Stimulated activated CD8-positive, alpha-beta memory T cell treated with anti-CD3 and anti-CD28 coated beads, Interleukin-2, amount 100 ng/mL, for 48 hours (primary cell): ENCODE results near the gene SRSF11.

ENCODE experiments used
- DNase-seq, 2 donors: peaks; one replicate each; pipeline ENCODE4 v3.0.0-alpha.2; 2020; ENCODE audit warnings: low read depth in 2 of 2

Gene SRSF11

GRCh38 chr1:70222716-70223235 is 1.6 kb downstream of the SRSF11 start:
- no peak for DNase-seq

DNA sequence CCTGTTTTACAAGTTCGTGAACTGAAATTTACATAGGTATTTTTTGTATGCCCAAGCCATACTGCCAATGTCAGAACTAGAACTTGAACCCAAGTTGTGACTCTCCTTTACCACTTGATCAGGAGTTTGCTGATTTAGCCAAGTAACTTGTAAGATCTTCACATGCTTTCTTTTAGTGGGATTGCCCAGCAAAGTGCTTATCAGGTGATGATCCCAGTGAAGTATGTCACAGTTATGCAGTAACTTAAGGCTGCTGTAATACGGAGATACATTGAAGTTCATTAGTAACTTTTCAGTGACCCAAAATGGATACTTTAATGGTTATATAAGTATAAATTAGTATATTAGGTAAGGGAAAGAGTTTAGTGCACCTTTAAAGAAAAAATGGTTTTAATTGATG is 3.8 kb downstream of the SRSF11 start:
- no peak for DNase-seq

DNA sequence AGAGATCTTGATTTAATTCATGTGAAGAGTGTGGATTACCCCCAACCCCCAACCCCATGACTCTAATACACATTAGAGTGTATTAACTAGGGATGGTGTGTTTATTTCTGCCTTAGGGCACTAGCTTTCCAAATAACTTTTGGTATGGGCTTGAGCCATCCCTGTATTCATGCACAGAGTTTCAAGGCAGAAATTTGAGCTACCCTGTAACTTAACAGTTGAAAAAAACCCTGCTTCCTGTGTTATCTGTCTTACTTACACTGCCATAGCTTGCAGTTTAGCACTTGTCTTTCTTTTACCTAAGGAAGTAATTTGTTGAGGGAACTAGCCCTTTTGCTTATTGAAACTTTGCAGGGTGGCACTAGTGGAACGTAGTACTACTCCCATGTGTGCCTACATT is 6.3 kb downstream of the SRSF11 start:
- no peak for DNase-seq

DNA sequence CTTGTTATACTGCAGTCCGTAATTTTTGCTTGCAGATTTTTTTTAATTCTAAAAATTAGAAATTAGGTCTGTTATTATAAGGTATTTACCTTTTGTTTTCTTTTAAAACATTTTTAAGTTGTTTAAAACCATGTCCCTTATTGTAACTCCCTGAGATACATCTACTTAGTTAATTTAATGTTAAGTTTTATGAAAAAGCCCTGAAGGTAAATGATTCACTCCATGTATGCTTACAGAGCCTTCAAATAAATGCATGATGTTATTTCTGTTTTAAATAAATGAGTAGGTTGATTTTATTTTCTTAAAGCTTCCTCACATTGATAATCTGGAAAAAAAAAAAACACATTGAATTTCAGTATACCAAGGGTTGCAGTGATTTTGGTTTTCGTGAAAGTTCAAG is 7.5 kb downstream of the SRSF11 start:
- no peak for DNase-seq

- DNase-seq = no peak
Measured at GRCh38 chr1:70231475-70231874, 10.3 kb downstream of the SRSF11 start.

DNA sequence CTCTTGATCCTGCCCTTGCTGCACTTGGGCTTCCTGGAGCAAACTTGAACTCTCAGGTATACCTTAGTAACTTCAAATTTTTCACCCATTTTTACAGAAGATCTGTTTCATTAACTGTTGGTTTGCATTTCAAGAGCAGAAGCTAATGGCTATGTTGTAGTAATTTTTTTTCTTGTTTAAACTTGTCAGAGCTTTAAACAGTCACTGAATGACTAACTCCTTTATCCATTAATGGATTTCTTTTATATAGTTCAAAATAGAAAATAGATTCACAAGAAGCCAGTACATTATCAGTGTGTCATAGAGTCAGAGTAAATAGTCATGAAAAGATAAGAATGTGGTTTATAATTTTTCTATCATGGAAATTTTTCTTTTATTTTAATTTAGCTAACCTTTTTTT is 13.6 kb downstream of the SRSF11 start:
- DNase-seq = no peak

GRCh38 chr1:70239940-70240339 is 18.8 kb downstream of the SRSF11 start:
- DNase-seq = no peak

DNA sequence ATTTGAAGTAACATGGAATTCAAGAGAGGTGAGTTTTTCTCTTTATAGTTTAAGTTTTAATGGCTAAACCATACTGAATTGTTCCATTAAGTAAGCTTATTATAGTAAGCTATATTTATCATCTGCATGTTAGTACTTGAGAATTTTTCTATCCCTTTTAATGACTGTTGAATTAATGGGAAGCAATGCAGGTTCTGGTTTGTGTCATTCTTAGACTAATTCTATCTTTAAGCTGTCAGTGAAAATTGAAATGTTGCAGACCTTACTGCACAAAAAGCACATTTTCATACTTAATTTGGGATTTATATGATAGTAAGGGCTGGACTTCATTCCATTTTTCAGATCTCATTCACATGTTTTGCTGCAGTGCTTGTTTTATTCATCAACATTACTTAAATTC is 25.9 kb downstream of the SRSF11 start:
- no peak for DNase-seq

DNA sequence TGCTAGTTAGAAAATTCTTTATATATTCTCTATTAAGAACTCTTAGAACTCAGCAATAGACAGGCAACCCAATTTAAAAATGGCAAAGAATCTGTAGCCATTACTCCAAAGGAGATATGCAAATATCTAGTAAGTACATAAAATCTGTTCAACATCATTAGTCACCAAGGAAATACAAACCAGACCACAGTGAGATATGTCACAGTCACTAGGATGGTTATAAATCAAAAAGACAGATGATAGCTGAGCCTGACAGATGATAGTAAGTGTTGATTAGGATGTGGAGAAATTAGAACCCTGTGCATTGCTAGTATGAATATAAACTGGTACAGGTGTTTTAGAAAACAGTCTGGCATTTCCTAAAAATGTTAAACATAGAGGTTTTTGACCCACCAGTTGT is 26.6 kb downstream of the SRSF11 start:
- DNase-seq = no peak

DNA sequence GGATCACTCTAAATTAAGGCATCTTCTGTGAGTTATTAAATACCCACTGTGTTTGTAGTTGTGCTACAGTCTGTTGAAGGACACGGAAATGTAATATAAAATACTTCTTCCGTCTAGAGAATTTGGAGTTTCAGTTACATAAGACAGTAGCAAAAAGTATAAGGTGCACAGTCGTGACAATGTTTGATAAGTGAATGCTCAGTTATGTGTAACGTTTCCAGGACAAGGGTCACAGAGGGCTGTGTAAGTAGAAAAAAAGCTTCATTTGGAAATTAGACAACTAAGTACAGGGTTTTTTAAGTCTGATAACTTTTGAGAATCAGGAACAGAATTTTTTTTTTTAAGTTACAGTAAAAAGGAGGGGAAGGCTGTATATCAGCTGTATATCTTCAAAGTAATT is 27.5 kb downstream of the SRSF11 start:
- DNase-seq = no peak

DNA sequence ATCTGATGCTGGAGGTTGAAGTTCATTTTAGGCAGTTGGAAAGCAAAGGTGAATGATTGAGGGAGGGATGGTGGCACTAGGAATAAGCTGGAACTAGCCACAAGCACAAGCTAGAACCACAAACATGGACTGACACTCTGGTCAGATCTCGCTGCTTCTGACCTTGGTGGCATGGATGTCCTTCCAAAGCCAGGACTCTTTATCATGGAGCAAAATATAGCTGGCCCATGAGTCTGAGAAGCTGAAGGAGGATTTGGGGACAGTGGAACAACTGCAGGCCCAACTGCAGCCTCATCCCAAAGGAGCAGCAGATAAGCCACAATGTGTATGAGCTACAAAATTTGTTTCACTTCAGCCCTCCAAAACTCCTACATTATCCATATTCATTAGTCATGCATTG is 35.5 kb downstream of the SRSF11 start:
- DNase-seq = no peak

DNA sequence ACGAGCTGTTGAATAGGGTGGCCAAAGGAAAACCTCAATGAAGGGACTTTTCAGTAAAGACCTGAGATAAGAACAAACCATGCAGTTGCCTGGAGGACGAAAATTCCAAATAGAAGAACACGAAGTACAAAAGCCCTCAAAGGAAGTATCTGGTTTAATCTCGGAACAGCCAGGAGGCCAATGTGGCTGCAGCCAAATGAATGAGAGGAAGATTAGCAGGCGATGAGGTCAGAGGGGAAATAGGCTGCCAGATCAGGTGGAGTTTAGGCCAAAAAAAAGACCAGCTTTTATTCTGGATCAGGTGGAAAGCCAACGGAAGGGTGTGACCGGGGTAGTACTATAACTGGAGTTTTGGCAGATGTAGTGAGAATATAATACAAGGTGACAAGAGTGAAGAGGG is 43.7 kb downstream of the SRSF11 start:
- no peak for DNase-seq

DNA sequence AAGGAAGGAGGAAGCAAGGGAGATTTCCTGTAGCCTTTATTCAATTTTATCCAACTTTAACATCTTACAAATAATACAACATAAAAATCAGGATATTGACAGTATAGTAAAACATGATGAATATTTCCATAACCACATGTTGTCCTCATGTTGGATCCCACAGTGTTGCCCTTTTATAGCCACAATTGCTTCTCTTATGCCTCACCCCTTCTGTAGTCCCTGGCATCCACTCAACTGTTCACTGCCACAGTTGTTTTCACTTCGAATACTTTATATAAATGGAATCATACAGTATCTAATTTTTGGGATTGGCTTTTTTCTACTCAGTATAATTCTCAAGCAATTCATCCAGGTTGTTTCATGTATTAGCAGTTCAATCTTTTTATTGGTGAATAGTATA is 44.8 kb downstream of the SRSF11 start:
- DNase-seq = no peak

DNA sequence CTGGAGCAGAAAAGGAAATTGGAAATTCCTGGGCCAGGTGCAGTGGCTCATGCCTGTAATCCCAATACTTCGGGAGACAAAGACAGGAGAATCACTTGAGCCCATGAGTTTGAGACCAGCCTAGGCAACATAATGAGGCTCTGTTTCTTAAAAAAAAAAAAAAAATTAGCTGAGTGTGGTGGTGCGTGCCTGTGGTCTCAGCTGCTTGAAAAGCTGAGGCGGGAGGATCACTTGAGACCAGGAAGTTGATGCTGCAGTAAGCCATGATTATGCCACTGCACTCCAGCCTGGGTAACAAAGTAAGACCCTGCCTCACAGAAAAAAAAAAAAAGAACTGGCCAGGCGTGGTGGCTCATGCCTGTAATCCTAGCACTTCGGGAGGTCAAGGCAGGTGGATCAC is 56.7 kb downstream of the SRSF11 start:
- DNase-seq = no peak

DNA sequence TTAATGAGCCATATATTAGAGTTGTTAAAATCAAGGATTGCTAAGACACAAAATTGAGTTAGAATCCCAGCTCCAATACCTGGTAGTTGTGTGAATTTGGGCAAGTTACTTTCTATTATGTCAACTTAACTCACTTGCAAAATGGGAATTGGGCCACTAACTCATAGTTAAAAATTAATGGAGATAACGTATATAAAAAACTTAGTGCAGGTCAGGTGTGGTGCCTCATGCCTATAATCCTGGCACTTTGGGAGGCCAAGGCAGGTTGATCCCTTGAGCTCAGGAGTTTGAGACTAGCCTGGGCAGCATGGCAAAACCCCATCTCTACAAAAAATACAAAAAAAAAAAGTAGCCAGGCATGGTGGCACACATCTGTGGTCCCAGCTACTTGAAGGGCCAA is 57.5 kb downstream of the SRSF11 start:
- no peak for DNase-seq

- no peak for DNase-seq
Measured at GRCh38 chr1:70284366-70284765, 63.2 kb downstream of the SRSF11 start.

GRCh38 chr1:70286453-70286852 is 65.3 kb downstream of the SRSF11 start:
- DNase-seq = no peak

GRCh38 chr1:70288166-70288565 is 67.0 kb downstream of the SRSF11 start:
- DNase-seq = no peak

- no peak for DNase-seq
Measured at GRCh38 chr1:70290218-70290617, 69.0 kb downstream of the SRSF11 start.

- DNase-seq = no peak
Measured at GRCh38 chr1:70293186-70293843, 72.1 kb downstream of the SRSF11 start.

DNA sequence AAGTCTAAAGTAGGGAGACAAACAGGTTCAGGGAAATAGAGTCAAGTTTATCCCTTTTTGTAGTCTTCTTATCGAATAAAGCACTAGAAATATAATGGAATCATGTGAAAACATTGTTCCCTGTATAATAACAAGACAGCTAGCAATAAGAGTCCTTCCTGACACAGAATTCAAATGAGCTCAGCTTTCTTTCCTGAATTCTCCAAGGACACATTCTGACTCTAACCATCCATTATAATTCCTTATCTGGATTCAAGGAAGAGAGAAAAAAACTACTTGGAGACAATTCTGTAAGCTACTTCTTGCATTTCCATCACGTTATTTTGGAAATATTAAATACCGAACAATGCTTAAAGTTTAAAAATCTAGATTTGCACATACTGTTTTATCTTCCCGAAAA is 74.6 kb downstream of the SRSF11 start:
- DNase-seq = no peak

GRCh38 chr1:70299472-70299871 is 78.3 kb downstream of the SRSF11 start:
- no peak for DNase-seq
